HepG2 (cell line): ENCODE data around the gene TRIM62. TPM values are rescaled to one million over a fixed set of nuclear protein-coding genes. Genes with fewer than 3 reads are reported as not detected.

Source experiments
- ATAC-seq: fragments of 200-7000 bp; cut with Tn5 transposase; 3 replicates; pipeline ENCODE4 v1.9.1; 2020; ENCODE audit warnings: mild to moderate bottlenecking, moderate library complexity
- BruUV-seq: library from RNA; stranded (reverse); fragments of 400-500 nt; replicated peaks from 2 replicates; lab custom pipeline; 2021; lab: Mats Ljungman, UMichigan
- CTCF ChIA-PET: fragments of 300-600 bp; formaldehyde crosslinking; extraction: SDS; loops from one replicate; lab custom pipeline; 2021; ENCODE audit warnings: low total read pairs, inconsistent platforms, low intra/inter-chr PET ratio; lab: Yijun Ruan, JAX
- POLR2A ChIA-PET: fragments of 350-600 bp; sonication (Branson Sonifier 250); formaldehyde crosslinking; loops from one replicate; lab custom pipeline; 2020; ENCODE audit warnings: antibody characterized with exemption, inconsistent platforms; lab: Yijun Ruan, JAX
- DNase-seq: peaks from one replicate; pipeline ENCODE4 v3.0.0-alpha.2; 2015; ENCODE audit warnings: low spot score
- FAIRE-seq: peaks from 3 replicates; lab custom pipeline; 2011; peaks lifted over from hg19 to GRCh38; lab: Jason Lieb, UNC
- H2AFZ ChIP-seq: one replicate; pipeline ENCODE4 v1.6.1; 2011; ENCODE audit warnings: low read length, inconsistent platforms
- H3K27ac ChIP-seq: fragments of 300-600 bp; 3 replicates; pipeline ENCODE4 v1.8.0; 2011; ENCODE audit warnings: mixed run types, mild to moderate bottlenecking, mixed read lengths, low read length, inconsistent platforms; ENCODE audit not compliant: insufficient read depth; ENCODE audit errors: extremely low read length
- H3K27me3 ChIP-seq, 2 experiments: fragments of 200-600 bp in 1 of 2; 2 replicates in 1 of 2; 3 replicates in 1 of 2; pipeline versions ENCODE4 v1.6.0 to v1.8.0; 2011; ENCODE audit warnings: low read length in 2 of 2, mild to moderate bottlenecking in 2 of 2, moderate library complexity in 2 of 2, inconsistent platforms in 1 of 2; ENCODE audit not compliant: insufficient read depth in 2 of 2, control insufficient read depth in 1 of 2
- H3K36me3 ChIP-seq, 2 experiments: fragments of 200-600 bp in 1 of 2; replicated peaks in 1 of 2; 2 replicates in 1 of 2; 3 replicates in 1 of 2; pipeline versions ENCODE4 v1.5.1 to v1.8.0; 2011; ENCODE audit warnings: low read length in 2 of 2, inconsistent platforms in 1 of 2; ENCODE audit not compliant: insufficient read depth in 2 of 2, control insufficient read depth in 1 of 2
- H3K4me1 ChIP-seq: 2 replicates; pipeline ENCODE4 v1.5.1; 2012; ENCODE audit warnings: low read length, inconsistent platforms; ENCODE audit not compliant: insufficient read depth
- H3K4me2 ChIP-seq: 2 replicates; pipeline ENCODE4 v1.6.0; 2011; ENCODE audit warnings: low read depth, low read length, inconsistent platforms
- H3K4me3 ChIP-seq, 3 experiments: fragments of 200-600 bp in 1 of 3; sonication (generic), shearing (Covaris generic) in 1 of 3; replicated peaks in 1 of 3; 2 replicates each; pipeline ENCODE4 v1.5.1; 2011 to 2016; ENCODE audit warnings: low read length in 3 of 3, inconsistent platforms in 2 of 3, low read depth in 2 of 3, mild to moderate bottlenecking in 2 of 3, control low read depth in 1 of 3, mixed read lengths in 1 of 3; ENCODE audit not compliant: insufficient read depth in 1 of 3
- H3K79me2 ChIP-seq: one replicate; pipeline ENCODE4 v1.6.1; 2011; ENCODE audit warnings: low read length, inconsistent platforms; ENCODE audit not compliant: insufficient read depth
- H3K9ac ChIP-seq: 2 replicates; pipeline ENCODE4 v1.6.0; 2011; ENCODE audit warnings: mild to moderate bottlenecking, low read depth, low read length, inconsistent platforms; ENCODE audit not compliant: insufficient read depth
- H3K9me3 ChIP-seq: 2 replicates; pipeline ENCODE4 v1.5.1; 2012; ENCODE audit warnings: mild to moderate bottlenecking, low read length
- H4K20me1 ChIP-seq: 2 replicates; pipeline ENCODE4 v1.6.0; 2011; ENCODE audit warnings: inconsistent platforms, mild to moderate bottlenecking, low read length, moderate library complexity; ENCODE audit not compliant: insufficient read depth
- BHLHE40 ChIP-seq: IDR thresholded peaks from 2 replicates; pipeline ENCODE4 v1.6.1; 2011; ENCODE audit warnings: low read length, improper control_type of control experiment
- CHD4 ChIP-seq: fragments of 200-600 bp; sonication (generic); IDR thresholded peaks from 2 replicates; pipeline ENCODE4 v1.7.0; 2017; ENCODE audit warnings: mild to moderate bottlenecking, low read length, borderline replicate concordance
- KDM5B ChIP-seq: sonication (generic); formaldehyde crosslinking; IDR thresholded peaks from 2 replicates; pipeline ENCODE4 v1.4.0; 2020; ENCODE audit warnings: missing genetic modification reagents, mild to moderate bottlenecking, borderline replicate concordance
- RFX3 ChIP-seq: IDR thresholded peaks from 2 replicates; pipeline ENCODE4 v1.6.1; 2016; ENCODE audit warnings: missing biosample characterization, missing genetic modification reagents
- SKIL ChIP-seq: sonication (generic); formaldehyde crosslinking; IDR thresholded peaks from 2 replicates; pipeline ENCODE4 v1.8.0; 2022; ENCODE audit warnings: missing genetic modification reagents, mild to moderate bottlenecking, moderate library complexity, borderline replicate concordance
- XRCC5 ChIP-seq: fragments of 200-400 bp; formaldehyde crosslinking; optimal IDR thresholded peaks from 2 replicates; pipeline ENCODE3; 2017; ENCODE audit warnings: mild to moderate bottlenecking, low read length
- ZBTB37 ChIP-seq: sonication (generic); formaldehyde crosslinking; IDR thresholded peaks from 2 replicates; pipeline ENCODE4 v1.4.0; 2020; ENCODE audit warnings: mild to moderate bottlenecking, missing genetic modification reagents
- ZMAT3 ChIP-seq: sonication (generic); formaldehyde crosslinking; conservative IDR thresholded peaks from 2 replicates; pipeline ENCODE4 v1.7.0; 2021; ENCODE audit warnings: missing genetic modification reagents
- ZNF317 ChIP-seq: sonication (generic); formaldehyde crosslinking; IDR thresholded peaks from 2 replicates; pipeline ENCODE4 v1.5.0; 2020; ENCODE audit warnings: mild to moderate bottlenecking, missing genetic modification reagents
- ZNF431 ChIP-seq: sonication (generic); formaldehyde crosslinking; IDR thresholded peaks from 2 replicates; pipeline ENCODE4 v1.9.0; 2022; ENCODE audit warnings: missing genetic modification reagents, low read depth, mild to moderate bottlenecking, borderline replicate concordance
- ZNF572 ChIP-seq: sonication (generic); formaldehyde crosslinking; IDR thresholded peaks from 2 replicates; pipeline ENCODE4 v1.5.1; 2020; ENCODE audit warnings: mild to moderate bottlenecking, missing genetic modification reagents
- in situ Hi-C: cut with HindIII; loops from 2 replicates; pipeline ENCODE4 v1.10.0; 2017; ENCODE audit warnings: low pct_unique_long_range_greater_than_20kb; ENCODE audit not compliant: extremely low pct_ligation_motif_present
- intact Hi-C: fragments of 100-400 bp; cut with micrococcal nuclease; formaldehyde crosslinking; loops from one replicate; pipeline ENCODE4 v1.10.0; 2022; ENCODE audit not compliant: unreplicated experiment
- polyA plus RNA-seq, 8 experiments: library from polyadenylated mRNA; depleted of rRNA in 3 of 8; stranded (reverse) in 7 of 8; unstranded in 1 of 8; fragments of >200 nt; fragmentation: Illumina TruSeq in 4 of 8; extraction: Trizol in 4 of 8; gene quantifications; 2 replicates each; pipeline versions ENCODE4 v1.2.1 to v1.2.3, GENCODE V29; 2011 to 2016; ENCODE audit warnings: low read depth in 4 of 8, missing spikeins in 1 of 8, mixed read lengths in 1 of 8; ENCODE audit not compliant: insufficient read depth in 1 of 8
- total RNA-seq, 5 experiments: library from RNA; depleted of rRNA; stranded (reverse); fragments of >200 nt; fragmentation: Illumina TruSeq; extraction: Trizol; gene quantifications; 2 replicates each; pipeline ENCODE4 v1.2.3, GENCODE V29; 2016; ENCODE audit warnings: low read depth in 1 of 5
- TF ChIP-seq, protein P1 (sequence below): sonication (generic); formaldehyde crosslinking; conservative IDR thresholded peaks from 2 replicates; pipeline ENCODE4 v1.4.0; 2020; ENCODE audit warnings: missing genetic modification reagents
- TF ChIP-seq, protein P2 (sequence below): sonication (generic); formaldehyde crosslinking; IDR thresholded peaks from 2 replicates; pipeline ENCODE4 v1.4.0; 2020; ENCODE audit warnings: missing genetic modification reagents

The TRIM62 gene
- total and polyA plus RNA-seq, 2 of the 13 experiments (the other 11 are each of a cell fraction or from before 2014, with no cell fraction given), result 0.53 to 0.57 TPM

DNA sequence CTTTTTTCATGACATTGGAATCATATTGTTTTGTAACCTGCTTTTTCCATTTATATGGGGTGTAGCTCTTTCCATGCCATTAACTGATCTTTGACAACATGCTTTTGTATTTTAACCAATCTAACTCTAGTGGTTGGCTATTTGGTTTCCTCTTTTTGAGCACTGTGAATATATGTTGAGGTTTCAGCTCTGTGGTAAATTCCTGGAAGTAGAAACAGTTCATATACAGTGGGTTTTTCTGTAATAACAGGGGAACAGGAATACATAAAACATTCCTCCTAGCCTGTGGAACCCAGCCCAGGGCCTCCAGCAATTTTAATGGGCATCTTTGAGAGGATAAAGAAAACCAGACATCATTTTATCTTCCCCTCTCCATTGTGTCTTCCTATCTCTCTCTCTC lies 83.5 kb downstream of the TRIM62 start:
- Histone ChIP-seq H3K79me2 (no peaks in the 10 kb centered on the region), H3K36me3 (peaks cover 0 to 2% of the 10 kb centered on the region in 2 experiments; a peak in 1 of 5 replicates), H3K27ac (no peak overlapping the region), H3K4me1 (no peaks in the 10 kb centered on the region), H3K9me3 (no peaks in the 10 kb centered on the region), H3K27me3 (no peaks in the 10 kb centered on the region; a peak in 1 of 5 replicates), H3K4me2 (no peak overlapping the region), H4K20me1 (no peaks in the 10 kb centered on the region), H2AFZ (no peak overlapping the region), H3K4me3 (no peak overlapping the region), H3K9ac (no peak overlapping the region)
- intact Hi-C loops, result no loop called here
- ChIA-PET POLR2A (no interaction called here), CTCF (no interaction called here)
- no peak for ATAC-seq
- in situ Hi-C loops, result no loop called here
- no peak for TF ChIP-seq RFX3 (CRISPR knock-in tag)
- TF ChIP-seq ZNF317 (CRISPR knock-in tag), result no peak
- no peak for TF ChIP-seq SKIL
- TF ChIP-seq ZBTB37 (CRISPR knock-in tag), result no peak
- TF ChIP-seq, protein P1, sequence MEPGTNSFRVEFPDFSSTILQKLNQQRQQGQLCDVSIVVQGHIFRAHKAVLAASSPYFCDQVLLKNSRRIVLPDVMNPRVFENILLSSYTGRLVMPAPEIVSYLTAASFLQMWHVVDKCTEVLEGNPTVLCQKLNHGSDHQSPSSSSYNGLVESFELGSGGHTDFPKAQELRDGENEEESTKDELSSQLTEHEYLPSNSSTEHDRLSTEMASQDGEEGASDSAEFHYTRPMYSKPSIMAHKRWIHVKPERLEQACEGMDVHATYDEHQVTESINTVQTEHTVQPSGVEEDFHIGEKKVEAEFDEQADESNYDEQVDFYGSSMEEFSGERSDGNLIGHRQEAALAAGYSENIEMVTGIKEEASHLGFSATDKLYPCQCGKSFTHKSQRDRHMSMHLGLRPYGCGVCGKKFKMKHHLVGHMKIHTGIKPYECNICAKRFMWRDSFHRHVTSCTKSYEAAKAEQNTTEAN (CRISPR knock-in tag), result no peak
- TF ChIP-seq ZNF572, result no peak
- no peak for TF ChIP-seq KDM5B (CRISPR knock-in tag)
- no peak for TF ChIP-seq ZMAT3
- no peak for TF ChIP-seq BHLHE40
- TF ChIP-seq ZNF431 (CRISPR knock-in tag), result no peak
- no peak for TF ChIP-seq CHD4
- TF ChIP-seq XRCC5, result no peak
- TF ChIP-seq, protein P2, sequence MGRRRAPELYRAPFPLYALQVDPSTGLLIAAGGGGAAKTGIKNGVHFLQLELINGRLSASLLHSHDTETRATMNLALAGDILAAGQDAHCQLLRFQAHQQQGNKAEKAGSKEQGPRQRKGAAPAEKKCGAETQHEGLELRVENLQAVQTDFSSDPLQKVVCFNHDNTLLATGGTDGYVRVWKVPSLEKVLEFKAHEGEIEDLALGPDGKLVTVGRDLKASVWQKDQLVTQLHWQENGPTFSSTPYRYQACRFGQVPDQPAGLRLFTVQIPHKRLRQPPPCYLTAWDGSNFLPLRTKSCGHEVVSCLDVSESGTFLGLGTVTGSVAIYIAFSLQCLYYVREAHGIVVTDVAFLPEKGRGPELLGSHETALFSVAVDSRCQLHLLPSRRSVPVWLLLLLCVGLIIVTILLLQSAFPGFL (CRISPR knock-in tag), result no peak
- BruUV-seq, result no TSS peak
- no peak for DNase-seq
- FAIRE-seq, result no peak
